Left renal cortex interstitium (tissue), 4 donors: Measurements from ENCODE around the gene LRRC41. TPM values are rescaled to one million over a fixed set of nuclear protein-coding genes. Genes with fewer than 3 reads are reported as not detected.
"Not testable (repeated sequence)": the region's sequence is repeated elsewhere in the genome, so short reads cannot be mapped to it uniquely, and the experiment has no call there.

Source experiments
- DNase-seq, 4 donors: peaks; one replicate each; pipeline ENCODE4 v3.0.0-alpha.2; 2013; ENCODE audit warnings: low read depth in 4 of 4, low spot score in 2 of 4, missing footprints in 1 of 4
- polyA plus RNA-seq, 4 donors: library from polyadenylated mRNA; unstranded; fragments of 120-200 nt; gene quantifications; one replicate each; pipeline ENCODE4 v1.2.1, GENCODE V29; 2013; ENCODE audit not compliant: insufficient read length in 4 of 4

LRRC41 gene
- polyA plus RNA-seq, 4 donors, result 75.6 to 99.0 (median 91.7) TPM

GRCh38 chr1:46329807-46330206, 26.4 kb upstream of the LRRC41 start:
- DNase-seq, result not testable (repeated sequence)

- not testable (repeated sequence) for DNase-seq
Observed at GRCh38 chr1:46328182-46328581, 24.8 kb upstream of the LRRC41 start.

- DNase-seq, result not testable (repeated sequence)
Observed at GRCh38 chr1:46325285-46326076, 22.1 kb upstream of the LRRC41 start.

DNA sequence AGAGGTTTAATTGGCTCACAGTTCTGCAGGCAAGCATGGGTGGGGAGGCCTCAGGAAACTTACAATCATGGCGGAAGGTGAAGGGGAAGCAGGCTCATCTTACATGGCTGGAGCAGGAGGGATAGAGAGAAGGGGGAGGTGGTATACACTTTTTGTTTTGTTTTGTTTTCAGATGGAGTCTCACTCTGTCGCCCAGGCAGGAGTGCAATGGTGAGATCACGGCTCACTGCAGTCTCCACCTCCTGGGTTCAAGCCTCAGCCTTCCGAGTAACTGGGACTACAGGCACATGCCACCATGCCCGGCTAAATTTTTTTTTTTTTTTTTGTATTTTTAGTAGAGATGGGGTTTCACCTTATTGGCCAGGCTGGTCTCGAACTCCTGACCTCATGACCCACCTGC, 18.8 kb upstream of the LRRC41 start:
- DNase-seq, result not testable (repeated sequence)

DNA sequence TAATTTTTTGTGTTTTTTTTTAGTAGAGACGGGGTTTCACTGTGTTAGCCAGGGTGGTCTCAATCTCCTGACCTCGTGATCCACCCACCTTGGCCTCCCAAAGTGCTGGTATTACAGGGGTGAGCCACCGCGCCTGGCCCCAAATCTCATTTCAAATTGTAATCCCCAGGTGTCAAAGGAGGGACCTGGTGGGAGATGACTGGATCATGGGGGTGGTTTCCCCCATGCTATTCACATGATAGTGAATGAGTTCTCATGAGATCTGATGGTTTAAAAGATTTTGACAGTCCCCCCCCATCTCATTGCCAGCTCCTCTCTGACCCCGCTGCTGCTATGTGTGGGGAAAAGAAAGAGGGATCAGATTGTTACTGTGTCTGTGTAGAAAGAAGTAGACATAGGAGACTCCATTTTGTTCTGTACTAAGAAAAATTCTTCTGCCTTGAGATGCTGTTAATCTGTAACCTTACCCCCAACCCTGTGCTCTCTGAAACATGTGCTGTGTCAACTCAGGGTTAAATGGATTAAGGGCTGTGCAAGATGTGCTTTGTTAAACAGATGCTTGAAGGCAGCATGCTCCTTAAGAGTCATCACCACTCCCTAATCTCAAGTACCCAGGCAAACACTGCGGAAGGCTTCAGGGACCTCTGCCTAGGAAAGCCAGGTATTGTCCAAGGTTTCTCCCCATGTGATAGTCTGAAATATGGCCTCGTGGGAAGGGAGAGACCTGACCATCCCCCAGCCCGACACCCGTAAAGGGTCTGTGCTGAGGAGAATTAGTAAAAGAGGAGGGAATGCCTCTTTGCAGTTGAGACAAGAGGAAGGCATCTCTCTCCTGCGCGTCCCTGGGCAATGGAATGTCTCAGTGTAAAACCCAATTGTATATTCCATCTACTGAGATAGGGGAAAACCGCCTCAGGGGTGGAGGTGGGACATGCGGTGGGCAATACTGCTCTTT, 16.8 kb upstream of the LRRC41 start:
- DNase-seq, result not testable (repeated sequence)

DNA sequence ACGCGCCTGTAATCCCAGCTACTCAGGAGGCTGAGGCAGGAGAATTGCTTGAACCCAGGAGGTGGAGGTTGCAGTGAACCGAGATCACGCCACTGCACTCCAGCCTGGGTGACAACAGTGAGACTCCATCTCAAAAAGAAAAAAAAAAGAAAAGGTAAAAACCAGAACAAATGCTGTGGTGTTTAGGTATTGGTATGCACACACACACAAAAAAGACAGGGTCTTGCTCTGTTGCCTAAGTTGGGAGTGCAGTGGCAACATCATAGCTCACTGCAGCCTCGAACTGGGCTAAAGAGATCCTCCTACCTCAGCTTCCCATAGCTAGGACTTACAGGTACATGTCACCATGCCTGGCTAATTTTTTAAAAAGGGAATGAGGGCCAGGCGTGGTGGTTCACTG, 15.9 kb upstream of the LRRC41 start:
- DNase-seq, result not testable (repeated sequence)

- no peak for DNase-seq
Observed at GRCh38 chr1:46317323-46317722, 13.9 kb upstream of the LRRC41 start.

- no peak for DNase-seq
Observed at GRCh38 chr1:46315669-46316403, 12.4 kb upstream of the LRRC41 start.

DNA sequence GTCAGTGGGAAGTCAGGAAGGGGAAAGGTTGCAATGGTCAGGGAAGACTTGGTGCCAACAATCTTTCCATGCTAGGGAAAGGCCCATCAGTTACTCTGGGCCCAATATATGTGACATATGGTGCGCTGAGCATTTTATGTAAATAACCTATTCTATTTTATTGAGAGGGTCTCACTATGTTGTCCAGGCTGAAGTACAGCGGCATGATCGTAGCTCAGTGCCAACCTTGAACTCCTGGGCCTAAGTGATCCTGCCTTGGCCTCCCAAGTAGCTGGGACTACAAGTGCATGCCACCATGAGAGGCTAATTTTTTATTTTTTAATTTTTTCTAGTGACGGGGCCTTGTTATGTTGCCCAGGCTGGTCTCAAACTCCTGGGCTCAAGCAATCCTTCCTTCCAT, 6.9 kb upstream of the LRRC41 start:
- DNase-seq, result no peak

DNA sequence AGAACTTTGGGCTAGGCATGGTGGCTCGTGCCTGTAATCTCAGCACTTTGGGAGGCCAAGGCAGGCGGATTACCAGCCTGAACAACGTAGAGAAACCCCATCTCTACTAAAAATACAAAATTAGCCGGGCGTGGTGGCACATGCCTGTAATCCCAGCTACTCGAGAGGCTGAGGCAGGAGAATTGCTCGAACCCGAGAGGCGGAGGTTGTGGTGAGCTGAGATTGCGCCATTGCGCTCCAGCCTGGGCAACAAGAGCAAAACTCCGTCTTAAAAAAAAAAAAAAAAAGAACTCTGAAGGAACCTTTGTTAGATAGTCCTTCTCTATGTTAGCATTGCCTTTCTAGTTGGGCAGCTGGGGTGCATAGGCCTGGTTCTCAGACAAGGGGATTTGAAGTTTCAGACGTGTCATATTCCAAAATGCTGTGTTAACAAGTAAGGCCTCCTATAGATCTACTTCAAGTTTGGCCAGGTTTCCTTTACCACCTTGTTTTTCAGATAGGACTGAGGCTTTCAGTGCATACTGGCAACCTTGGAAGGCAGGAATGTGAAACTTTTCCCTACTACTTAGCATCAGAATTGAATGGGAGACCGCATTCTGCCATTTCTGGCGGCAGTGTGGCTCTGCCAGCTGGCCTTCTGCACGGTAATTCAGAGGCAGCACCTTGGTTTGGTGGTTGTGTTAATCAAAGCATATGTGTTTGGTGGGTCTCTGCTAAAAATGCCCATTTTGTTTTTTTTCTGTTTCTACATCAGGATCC, 6.2 kb upstream of the LRRC41 start:
- DNase-seq, result no peak

DNA sequence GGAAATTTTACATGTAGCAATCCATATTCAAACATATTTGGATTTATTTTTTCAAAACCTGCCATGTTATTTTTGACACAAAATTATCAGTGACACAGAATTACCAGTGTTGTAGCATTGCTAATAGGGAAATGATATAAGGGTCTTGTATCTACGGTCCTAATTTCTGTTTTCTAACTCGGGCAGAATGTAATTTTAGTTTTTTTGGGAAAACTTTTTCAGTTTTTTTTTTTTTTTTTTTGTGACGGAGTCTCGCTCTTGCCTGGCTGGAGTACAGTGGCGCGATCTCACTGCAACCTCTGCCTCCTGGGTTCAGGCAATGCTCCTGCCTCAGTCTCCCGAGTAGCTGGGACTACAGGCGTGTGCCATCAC, 2.7 kb upstream of the LRRC41 start:
- DNase-seq, result no peak

DNA sequence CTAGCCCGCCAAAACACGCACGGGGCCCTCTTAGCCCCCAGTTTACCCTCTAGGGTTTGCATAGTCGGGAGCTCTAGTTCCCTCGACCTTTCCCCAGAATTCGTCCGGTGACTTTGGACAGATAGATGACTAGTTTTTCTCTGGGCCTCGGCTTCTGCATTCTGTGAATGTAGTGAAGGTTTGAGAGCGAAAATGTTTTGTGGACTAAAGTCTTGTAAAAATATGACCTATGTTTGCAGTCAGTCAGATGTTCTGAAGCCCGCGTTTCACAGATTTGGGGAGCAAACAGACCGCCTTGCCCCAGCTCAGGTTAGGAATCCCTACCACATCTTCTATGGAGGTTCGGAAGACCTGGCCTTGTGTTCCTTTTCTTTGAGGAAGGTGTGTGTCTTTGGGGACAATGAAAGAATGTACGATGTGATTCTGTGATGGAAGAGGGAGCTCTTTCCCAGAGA, 483 bp upstream of the LRRC41 start:
- peak in 2 of 4 donors; percentile 26 to 45 for DNase-seq

- peak; percentile 25 to 59 (median 46) for DNase-seq
Observed at GRCh38 chr1:46302641-46303037, 777 bp downstream of the LRRC41 start.

- DNase-seq, result peak; percentile 33 to 46 (median 44)
Observed at GRCh38 chr1:46301808-46302640, 1.4 kb downstream of the LRRC41 start.

DNA sequence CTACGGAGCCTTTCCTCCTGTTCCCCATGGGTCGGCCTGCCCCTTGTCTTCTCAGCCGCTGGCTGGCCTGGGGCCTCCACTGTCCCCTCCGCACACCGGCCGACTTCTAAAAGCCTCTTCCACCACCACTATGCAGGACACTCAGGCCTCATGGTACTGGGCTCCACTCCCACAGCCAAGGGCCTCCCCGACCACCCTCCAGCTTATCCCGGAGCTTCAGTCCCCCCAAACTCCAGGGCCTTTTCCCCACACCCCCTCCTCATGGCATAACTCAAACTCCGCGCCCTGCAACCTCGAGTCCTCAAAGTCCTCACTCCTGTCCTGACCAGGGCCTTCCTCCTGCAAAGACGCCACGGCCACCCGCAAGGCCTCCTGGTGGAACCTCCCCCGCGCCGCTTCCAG, 2.0 kb downstream of the LRRC41 start:
- DNase-seq, result peak in 1 of 4 donors; percentile 14

- DNase-seq, result no peak
Observed at GRCh38 chr1:46300673-46301405, 2.6 kb downstream of the LRRC41 start.

- DNase-seq, result no peak
Observed at GRCh38 chr1:46298387-46298786, 5.0 kb downstream of the LRRC41 start.

- DNase-seq, result no peak
Observed at GRCh38 chr1:46295306-46295705, 8.1 kb downstream of the LRRC41 start.
